GM18511 (cell line): ENCODE measurements around the gene MACROD2.

ENCODE experiments used
- ATAC-seq: cut with Tn5 transposase; IDR thresholded peaks from one replicate; pipeline ENCODE4 v1.9.1; 2021; ENCODE audit warnings: mild to moderate bottlenecking, moderate library complexity; ENCODE audit not compliant: unreplicated experiment

The MACROD2 gene

DNA sequence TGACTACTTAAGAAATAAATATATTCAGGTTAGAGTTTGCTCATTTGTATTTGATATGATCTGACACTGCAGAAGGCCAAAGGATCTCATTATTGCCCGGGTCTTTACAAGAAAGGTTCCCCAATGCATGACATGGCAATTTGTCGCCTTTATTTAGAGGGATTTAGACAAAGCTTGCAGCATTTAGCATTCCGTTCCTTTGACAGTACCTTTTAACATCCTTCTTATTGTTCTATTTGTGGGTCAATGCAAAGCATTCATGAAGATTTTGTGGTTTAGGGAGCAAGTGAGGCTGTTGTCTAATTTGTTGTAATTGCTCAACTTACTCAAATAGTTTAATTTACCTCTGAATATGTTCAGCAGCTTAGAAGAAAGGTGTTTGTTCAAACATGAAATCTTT lies 572.9 kb downstream of the MACROD2 start:
- ATAC-seq: no peak

DNA sequence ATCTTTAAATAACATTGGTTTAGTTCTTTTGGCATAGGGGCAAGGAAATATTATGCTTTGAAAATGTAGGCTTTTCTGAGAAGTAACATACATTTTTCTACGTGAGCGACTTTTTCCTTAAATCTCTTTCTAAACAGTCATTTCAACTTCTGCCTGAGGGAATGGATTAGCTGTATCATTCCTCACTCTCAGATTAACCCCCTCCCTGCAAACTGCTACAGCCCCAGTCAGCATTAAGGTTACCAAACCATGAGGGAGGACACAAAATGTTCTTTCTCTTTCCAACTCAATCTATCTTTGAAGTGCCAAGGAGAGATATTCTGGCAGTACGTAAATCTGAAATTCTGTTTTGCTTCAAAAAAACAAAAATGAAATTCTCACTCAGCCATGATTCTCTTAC lies 573.4 kb downstream of the MACROD2 start:
- no peak for ATAC-seq

DNA sequence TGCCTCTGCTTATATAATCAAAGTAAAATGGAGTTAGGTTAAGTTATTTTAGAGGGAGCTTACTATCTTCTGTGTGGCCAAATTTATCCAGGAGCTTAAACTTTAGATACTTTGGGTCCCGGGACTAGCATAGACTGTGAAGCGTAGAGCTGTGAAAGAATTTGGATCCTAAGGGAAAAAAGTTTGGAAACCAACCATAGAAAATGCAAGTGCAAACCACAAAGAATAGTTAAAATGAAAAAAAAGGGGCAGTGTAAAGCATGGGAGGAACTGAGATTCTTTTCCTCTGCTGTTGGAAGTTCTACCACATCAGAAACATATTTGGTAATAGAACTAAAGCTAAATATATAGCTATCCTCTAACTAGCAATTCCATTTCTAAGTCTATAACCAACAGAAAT lies 574.3 kb downstream of the MACROD2 start:
- ATAC-seq: no peak

DNA sequence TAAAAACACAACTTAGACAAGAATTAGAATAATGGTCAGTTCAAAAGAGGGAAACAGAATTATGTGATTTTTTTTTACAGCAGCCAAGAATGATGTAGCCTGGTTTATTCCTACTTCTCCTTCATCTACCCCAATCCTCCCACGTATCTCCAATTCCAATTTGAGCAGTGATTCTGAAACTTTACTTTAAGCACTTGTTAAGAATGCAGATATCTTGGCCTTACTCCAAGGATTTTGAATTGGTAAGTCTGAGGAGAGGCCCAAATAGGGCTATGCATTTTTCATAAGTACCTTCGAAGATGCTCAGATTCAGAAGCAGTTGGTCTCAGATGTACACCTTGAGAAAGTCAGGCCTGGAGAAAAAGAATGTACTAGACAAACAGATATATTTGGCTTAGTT lies 575.5 kb downstream of the MACROD2 start:
- no peak for ATAC-seq

DNA sequence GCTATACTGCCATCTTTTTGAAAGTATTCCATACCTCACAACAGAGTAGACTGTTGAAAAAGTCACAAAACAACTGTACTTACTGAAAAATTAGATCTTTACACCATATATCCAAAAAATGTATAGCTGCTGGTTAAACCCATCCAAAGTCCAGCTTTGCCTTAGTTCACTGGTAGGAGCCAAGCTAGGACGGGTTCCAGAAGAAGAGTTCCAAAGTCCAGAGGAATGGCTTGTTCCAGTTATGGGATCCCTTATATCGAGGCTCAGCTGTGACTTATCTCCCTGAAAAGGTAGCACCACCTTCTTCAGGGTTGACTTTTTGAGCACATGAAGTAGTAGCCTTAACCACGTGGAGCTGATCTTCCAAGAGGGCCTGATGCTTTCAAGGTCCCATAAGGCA lies 578.4 kb downstream of the MACROD2 start:
- ATAC-seq: no peak

DNA sequence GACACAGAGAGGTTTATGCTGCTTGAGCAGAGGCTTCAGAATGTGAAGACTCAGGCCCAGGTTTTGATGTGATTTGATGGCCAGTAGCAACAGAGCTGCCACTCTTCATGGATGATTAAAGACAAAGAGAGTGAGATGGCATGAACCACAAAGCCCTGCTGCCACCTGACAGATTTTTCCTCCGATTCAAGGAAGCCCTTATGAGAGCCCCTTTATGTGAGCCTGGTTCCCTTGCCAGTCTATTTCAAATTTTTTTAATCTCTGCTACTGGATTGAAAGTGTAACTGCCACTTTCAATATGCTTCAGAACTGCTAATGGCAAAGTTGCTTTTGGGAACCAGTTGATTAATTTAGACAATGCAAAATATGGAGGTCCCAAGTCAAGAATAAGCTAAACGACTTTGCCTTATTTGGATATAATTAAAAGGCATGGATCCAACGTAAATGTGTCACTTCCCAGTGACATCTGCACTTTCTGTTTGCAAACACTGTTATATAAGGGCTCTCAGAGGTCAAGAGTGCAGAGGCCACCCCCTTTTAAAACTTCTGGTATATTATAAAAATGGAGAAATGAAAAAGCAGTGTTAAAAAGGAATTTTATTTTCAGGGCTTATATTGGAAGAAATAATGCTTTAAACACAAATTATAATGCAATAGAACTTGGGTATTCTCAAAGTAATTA lies 581.0 kb downstream of the MACROD2 start:
- ATAC-seq: no peak

DNA sequence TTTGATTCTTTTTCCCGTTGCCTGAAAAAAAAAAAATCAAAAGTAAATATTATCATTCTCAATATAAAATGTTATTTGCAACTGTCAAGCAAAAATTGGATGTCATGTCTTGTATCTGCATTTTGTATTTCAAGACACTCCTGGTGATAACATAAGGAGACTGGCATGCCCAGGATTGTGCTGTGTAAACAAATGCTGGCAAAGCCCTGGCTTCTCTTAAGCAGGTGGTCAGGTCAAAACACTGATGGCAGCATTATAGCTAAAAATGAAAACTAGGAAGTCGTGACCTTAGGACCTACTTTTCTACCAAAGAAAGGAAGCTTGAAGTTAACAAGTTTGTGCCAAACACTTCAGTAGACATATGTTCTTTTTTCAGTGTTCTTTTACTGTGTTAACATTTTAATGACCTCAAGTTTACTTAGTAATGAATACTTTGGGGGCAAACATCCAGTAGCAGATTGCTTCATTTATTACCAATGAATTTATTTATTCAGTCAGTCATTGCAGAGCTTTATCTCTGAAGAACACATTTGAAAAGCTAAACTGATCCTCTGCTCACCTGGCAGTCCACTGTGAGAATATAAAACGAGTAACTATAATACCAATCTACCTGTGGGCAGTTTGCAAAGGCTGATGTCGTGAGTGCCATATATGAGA lies 585.2 kb downstream of the MACROD2 start:
- ATAC-seq: no peak

DNA sequence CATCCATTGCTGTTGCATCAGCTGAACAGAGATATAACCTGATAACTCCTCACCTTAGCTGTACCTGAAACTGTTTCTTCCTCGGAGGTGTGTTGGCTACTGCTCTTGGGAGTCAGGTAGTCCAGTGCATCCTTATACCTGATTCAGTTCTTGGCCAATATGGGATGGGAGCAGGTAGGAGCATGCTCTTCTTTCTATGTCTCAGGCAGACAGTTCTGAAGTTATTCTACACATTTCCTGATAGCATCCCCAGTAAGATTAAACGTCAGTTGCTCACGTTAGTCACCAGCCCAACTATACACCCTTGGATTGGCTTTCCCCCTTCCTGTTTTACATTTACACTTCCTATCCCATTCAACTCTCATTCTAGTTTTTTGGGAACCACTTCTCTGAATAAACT lies 586.4 kb downstream of the MACROD2 start:
- ATAC-seq: no peak

DNA sequence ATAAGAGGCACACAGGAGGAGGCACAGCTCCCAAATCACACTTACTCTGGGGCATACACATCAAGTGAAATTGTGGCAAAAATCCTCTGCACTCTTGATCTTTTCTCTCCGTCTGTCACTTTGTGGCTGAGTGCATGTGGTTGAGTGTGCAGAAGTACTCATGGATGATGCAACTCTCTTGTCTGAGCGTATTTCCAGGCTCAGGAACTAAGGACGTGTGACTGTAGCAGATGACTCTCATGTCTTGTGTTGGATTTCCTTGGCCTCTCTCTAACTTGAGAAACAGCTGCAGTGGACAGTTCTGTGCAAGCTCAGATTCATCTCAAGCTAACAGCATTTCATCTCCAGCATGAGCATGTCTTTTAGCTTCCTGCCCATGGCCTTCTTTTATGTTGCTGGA lies 587.5 kb downstream of the MACROD2 start:
- no peak for ATAC-seq

DNA sequence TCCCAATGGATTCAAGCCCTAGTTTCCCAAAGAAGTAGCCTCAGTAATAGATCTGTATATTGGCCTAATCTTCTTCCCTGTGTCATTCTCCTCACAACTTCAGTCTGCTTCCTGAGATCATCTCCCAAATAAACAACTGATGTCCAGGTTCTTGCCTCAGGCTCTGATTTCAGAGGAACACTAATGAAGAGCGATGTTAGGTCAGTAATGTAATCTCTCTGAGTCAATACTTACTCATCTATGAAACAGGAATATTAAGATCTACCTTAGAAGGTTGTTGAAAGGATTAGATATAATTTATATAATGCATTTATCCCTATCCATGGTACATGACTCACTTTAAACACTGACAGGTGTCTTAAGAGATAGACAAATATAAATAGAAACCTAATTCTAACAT lies 588.1 kb downstream of the MACROD2 start:
- ATAC-seq: no peak

DNA sequence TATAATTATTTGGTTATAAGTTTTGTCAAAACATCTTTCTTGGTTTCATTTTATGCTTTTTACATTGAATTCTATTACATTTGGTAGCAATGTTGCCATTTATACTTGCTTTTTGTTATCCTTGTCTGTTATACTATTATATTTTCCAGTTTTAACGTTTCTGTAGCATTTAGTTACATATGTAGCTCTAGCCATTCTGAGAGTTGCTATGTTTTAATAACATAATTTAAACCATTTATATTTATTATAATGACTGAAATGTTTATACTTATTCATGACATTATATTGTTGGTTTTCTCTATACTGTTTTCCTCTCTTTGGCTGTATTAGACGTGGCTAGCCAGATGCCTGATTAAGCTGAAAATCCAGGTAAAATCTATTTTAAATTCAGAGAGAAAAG lies 594.1 kb downstream of the MACROD2 start:
- no peak for ATAC-seq

DNA sequence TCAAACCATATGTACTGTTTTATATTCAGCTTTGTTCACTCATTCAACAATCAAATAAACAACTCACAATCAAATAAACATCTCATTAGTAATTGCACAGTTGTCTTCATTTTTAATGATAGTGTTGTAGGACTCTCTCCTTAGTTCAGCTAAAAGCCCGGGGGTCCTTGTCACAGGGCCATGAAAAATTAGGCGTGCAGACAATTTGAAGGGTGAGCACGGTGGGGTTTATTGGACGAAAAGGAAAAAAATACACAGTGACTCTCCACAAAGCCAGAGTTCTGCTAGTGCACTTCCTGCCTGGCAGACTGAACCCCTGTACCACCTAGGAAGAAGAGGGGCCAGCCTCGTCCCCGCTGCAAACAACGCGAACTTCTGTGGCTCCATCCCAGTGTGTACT lies 599.7 kb downstream of the MACROD2 start:
- no peak for ATAC-seq

DNA sequence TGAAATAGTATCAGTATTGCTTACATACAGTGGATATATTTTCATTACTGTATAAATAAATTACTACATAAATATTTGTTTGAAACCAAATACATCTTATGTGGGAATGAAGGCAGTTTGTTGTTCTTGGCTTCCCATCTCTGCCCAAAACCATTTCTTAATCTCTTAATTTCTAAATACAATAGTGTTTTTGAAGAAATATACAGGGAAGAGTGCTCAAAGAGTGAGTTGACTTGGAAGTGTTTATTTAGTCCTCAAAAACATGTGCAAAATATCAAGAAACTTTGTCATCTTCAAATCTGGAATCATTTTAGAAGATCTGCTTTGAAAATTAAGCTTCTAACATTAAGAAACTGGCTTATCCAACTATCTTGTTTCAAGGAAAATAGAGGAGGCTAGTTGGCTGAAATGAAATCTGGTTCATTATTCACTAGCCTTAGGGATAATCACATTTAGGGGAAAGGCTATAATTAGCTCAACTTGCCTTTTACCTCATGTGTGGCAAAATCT lies 601.9 kb downstream of the MACROD2 start:
- no peak for ATAC-seq

DNA sequence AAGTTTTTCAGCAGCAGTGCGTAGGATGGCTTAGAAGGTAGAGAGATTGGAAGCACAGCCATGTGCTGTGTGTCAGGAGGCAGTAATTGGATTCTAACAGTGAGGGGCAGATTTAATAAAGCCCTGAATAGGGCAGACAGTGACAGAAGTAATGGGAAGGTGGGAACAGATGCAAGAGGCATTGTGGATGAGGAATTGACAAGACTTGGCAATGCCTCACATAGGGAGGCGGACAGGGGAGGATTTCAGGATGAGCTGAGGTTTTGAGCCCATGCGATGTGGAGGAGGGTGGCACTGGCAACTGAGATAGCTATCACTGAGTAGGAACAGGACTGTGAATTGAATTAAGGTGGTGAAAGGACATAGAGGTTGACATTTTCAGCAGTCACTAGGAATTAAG lies 604.3 kb downstream of the MACROD2 start:
- ATAC-seq: no peak

DNA sequence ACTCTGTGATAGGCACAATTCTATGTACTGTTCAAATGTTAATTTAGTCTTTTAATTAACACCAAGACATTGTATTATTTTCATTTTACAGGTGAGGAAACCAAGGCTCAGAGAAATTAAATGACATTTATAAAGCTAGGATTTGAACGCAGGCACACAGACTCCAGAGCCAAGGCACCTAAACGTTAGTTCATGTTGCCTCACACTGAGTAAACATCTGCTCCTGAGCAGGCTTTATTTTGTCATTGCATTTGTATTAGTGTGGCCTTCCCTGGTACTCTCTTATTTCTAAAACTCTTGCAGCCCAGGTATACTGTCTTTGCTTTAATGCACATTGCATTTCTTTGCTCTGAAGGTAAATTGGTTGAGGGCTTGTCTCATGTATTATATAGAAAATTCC lies 605.2 kb downstream of the MACROD2 start:
- ATAC-seq: no peak

DNA sequence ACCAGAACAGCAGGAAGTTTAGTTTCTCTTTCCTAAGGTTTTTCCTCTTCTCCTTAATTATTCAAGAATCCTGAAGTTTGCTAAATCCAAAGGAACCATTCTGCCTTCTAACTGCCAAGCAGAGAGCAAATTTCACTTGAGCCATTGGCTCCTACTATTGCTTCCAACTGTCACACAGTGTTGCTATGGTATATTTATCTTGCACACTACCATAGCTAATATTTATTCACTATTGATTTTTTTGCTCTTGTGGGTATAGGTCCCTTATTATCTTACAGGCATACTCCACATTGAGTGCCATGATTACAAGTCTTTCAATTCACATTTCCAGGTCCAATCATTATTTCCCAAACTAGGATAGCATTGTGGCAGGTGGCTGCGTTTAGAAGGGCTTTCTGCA lies 608.8 kb downstream of the MACROD2 start:
- ATAC-seq: no peak

DNA sequence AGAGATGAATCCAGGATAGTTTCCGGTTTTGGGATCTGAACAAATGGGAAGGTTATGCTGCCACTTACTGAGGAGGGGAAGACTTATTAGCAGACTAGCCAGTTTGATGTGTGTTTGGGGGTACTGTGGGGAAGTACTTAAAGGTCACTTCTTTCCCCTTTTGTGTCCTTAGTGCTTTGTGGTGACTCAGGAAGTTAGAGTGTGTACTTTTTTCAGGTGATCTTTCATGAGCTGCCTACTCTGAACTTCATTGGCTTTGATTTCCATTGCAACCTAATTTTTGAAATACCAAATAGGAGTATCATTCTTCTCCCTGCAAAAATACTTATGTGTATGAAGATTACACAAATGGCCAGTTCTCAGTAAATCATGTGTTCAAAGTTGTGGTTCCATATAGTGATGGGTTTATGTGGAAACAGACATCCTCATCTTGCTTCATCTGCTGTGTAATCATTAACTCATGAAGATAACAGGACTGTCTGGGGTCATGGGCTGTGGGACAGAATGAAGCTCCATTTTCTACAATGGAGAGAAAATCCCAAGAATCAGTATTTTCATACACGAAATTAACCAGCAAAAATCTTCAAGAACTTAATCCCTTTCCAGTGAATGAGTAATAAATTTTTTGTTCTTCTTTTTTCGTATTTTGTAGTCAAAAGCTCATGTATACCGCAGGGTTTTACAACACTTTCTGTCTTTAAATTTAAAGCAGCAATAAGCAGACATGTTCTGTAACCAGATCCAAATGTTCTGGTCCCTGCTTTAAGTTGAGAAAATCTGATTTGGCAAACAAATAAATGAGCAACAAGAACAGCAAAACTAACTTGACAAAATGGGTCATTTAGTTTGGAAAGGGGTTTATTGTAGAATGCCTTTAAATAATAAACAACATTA lies 614.3 kb downstream of the MACROD2 start:
- no peak for ATAC-seq

DNA sequence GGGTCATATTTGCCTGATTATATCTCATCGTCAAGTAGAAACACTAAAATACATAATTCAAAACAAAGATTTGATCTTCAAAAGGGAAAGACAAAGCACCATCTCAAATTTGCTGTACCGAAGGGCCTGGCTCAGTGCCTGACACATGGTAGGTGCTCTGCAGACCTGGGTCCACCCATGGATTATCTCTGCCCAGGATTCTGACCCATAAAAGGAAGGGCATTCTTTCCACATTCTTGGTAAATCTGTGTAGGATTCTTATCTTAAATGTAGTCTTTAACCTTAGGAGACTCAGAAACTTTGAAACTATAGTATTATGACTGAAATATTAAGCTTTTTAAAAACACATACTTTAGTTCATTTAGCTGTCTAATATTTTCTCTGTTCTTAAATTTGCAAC lies 616.2 kb downstream of the MACROD2 start:
- no peak for ATAC-seq

DNA sequence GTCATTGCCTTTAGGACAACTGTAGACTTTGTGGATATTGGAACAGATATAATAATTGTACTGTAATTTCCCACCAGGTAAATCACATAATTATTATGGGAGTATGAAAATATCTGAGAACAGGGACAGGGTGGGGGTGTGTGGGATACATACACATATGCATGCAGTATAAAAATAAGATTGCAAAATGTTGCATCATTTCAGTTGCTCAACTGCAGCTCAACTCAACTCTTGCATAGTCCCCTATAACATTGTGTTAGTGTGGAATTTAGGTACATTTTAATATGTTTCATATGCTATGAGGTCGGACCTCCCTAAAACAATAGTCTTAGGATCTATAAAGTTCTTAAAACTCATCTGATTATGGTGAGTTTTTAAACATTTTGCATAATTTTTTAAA lies 617.1 kb downstream of the MACROD2 start:
- ATAC-seq: no peak

DNA sequence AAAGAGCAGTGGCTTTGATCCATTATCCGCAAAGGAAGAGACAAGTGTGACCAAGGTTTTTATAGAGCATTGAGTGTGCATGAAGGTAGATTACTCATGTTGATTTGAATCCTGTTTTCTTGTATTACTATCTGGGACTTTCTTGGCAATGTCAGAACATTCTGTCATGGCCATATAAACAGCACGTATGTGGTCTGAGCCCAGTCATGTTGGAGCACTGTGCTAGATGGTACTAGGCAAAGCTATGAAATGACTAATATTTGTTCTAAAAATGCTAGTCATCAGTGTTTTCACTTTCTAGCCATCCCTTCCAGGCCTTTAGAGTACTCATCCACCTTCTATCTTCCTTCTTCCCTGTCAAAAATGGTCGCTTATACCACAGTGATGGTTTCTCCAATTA lies 620.7 kb downstream of the MACROD2 start:
- ATAC-seq: no peak

DNA sequence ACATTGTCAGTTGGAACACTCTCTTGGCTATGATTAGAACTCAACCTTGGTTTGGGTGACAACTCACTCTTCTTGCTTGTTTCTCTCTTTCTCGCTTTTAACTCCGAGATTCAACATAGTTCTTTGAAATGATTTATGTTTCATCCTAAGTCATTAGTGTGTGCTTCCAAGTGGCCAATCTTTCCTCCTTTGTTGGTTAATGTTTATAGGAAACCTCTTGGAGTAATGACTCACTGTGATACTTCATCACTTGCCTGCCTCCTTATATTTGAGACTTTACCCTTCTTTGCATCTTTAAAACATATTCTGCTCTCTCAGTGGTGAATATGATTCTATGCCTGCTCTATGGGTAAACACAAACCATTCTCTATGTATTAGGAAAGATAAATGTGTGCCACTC lies 621.8 kb downstream of the MACROD2 start:
- ATAC-seq: no peak

DNA sequence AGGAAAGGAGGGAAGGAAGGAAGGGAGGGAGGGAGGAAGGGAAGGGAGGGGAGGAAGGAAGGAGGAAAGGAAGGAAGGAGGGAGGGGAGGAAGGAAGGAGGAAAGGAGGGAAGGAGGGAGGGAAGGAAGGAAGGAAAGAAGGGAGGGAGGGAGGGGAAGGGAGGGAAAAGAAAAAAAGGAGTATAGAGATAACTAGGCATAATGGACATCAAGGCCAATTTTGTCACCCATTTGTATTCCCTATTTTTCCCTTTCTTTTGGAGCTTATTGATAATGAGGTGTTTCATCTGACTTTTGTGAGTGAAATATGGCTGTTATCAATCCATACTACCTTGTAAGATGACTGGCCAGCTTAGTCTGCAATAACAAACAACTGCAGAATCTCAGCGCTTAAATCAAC lies 624.1 kb downstream of the MACROD2 start:
- no peak for ATAC-seq
